Activated CD8-positive, alpha-beta memory T cell treated with anti-CD3 and anti-CD28 coated beads, Interleukin-2, amount 50 U/mL, for 48 hours (primary cell): ENCODE data around the gene ST8SIA4.

Source experiments
- DNase-seq: peaks from one replicate; pipeline ENCODE4 v3.0.0-alpha.2; 2020

The ST8SIA4 gene

GRCh38 chr5:100903039-100903887 lies at the start of gene ST8SIA4:
ST8SIA4 (minus strand) TSS chr5:100903282; CDS start chr5:100902955, 327 bp downstream.
- peak; percentile 91 for DNase-seq

- no peak for DNase-seq
Observed at GRCh38 chr5:100950985-100951384, 47.9 kb upstream of the ST8SIA4 start.

- no peak for DNase-seq
Observed at GRCh38 chr5:100913298-100913697, 10.2 kb upstream of the ST8SIA4 start.

GRCh38 chr5:100909034-100909433 lies 6.0 kb upstream of the ST8SIA4 start:
- DNase-seq, result no peak

- DNase-seq, result no peak
Observed at GRCh38 chr5:100905259-100905914, 2.3 kb upstream of the ST8SIA4 start.

- DNase-seq, result peak; percentile 71
Observed at GRCh38 chr5:100904259-100904861, 1.3 kb upstream of the ST8SIA4 start.

- peak; percentile 61 for DNase-seq
Observed at GRCh38 chr5:100902440-100903038, 543 bp downstream of the ST8SIA4 start.

GRCh38 chr5:100901821-100902341 lies 1.2 kb downstream of the ST8SIA4 start:
- peak; percentile 59 for DNase-seq

- DNase-seq, result peak; percentile 91
Observed at GRCh38 chr5:100900796-100901781, 2.0 kb downstream of the ST8SIA4 start.

- DNase-seq, result peak; percentile 87
Observed at GRCh38 chr5:100900142-100900795, 2.8 kb downstream of the ST8SIA4 start.

- DNase-seq, result no peak
Observed at GRCh38 chr5:100899675-100900074, 3.4 kb downstream of the ST8SIA4 start.

- DNase-seq, result no peak
Observed at GRCh38 chr5:100898504-100899346, 4.4 kb downstream of the ST8SIA4 start.

- no peak for DNase-seq
Observed at GRCh38 chr5:100896054-100896453, 7.0 kb downstream of the ST8SIA4 start.

GRCh38 chr5:100890461-100891008 lies 12.5 kb downstream of the ST8SIA4 start:
- DNase-seq, result no peak

- DNase-seq, result no peak
Observed at GRCh38 chr5:100889896-100890295, 13.2 kb downstream of the ST8SIA4 start.

GRCh38 chr5:100889165-100889743 lies 13.8 kb downstream of the ST8SIA4 start:
- DNase-seq, result no peak

- DNase-seq, result no peak
Observed at GRCh38 chr5:100877274-100877673, 25.8 kb downstream of the ST8SIA4 start.

- DNase-seq, result no peak
Observed at GRCh38 chr5:100872408-100873190, 30.5 kb downstream of the ST8SIA4 start.
